RWPE2 (cell line): Measurements from ENCODE around the gene AUNIP.

Source experiments
- ATAC-seq: fragments of 200-7000 bp; cut with Tn5 transposase; 3 replicates; pipeline ENCODE4 v1.9.1; 2021; ENCODE audit warnings: low read depth
- DNase-seq: peaks from one replicate; pipeline ENCODE4 v3.0.0-alpha.2; 2020; ENCODE audit warnings: low spot score
- H3K27ac ChIP-seq: fragments of 450-650 bp; 2 replicates; pipeline ENCODE4 v1.5.1; 2017; ENCODE audit warnings: mild to moderate bottlenecking; ENCODE audit not compliant: poor library complexity, severe bottlenecking
- H3K27me3 ChIP-seq: fragments of 250-450 bp; sonication (Bioruptor Pico); 2 replicates; pipeline ENCODE4 v1.5.1; 2021; ENCODE audit warnings: mild to moderate bottlenecking, moderate library complexity; ENCODE audit not compliant: insufficient read depth, poor library complexity, severe bottlenecking
- H3K36me3 ChIP-seq: fragments of 250-450 bp; sonication (Bioruptor Pico); 2 replicates; pipeline ENCODE4 v1.5.1; 2020; ENCODE audit warnings: low read depth, mild to moderate bottlenecking, moderate library complexity
- H3K4me1 ChIP-seq: fragments of 250-450 bp; sonication (Bioruptor Pico); 2 replicates; pipeline ENCODE4 v1.5.1; 2021; ENCODE audit warnings: mild to moderate bottlenecking, moderate library complexity; ENCODE audit not compliant: insufficient read depth, poor library complexity, severe bottlenecking
- H3K4me3 ChIP-seq: fragments of 250-450 bp; sonication (Bioruptor Pico); 2 replicates; pipeline ENCODE4 v1.5.1; 2021; ENCODE audit warnings: mild to moderate bottlenecking, moderate library complexity; ENCODE audit not compliant: severe bottlenecking
- H3K9me3 ChIP-seq: fragments of 250-450 bp; sonication (Bioruptor Pico); 2 replicates; pipeline ENCODE4 v1.5.1; 2021; ENCODE audit warnings: mild to moderate bottlenecking, moderate library complexity; ENCODE audit not compliant: severe bottlenecking
- CTCF ChIP-seq: fragments of 450-650 bp; IDR thresholded peaks from one replicate; pipeline ENCODE4 v1.5.1; 2017; ENCODE audit warnings: mild to moderate bottlenecking, moderate library complexity; ENCODE audit not compliant: poor library complexity, severe bottlenecking

The AUNIP gene

GRCh38 chr1:25804964-25805862 lies 54.0 kb downstream of the AUNIP start:
- ATAC-seq: no peak
- no peak for DNase-seq
- H3K9me3 ChIP-seq: peaks cover 3% of the 10 kb centered on the region
- no peak overlapping the region for H3K27ac ChIP-seq
- peaks cover 13% of the 10 kb centered on the region for H3K36me3 ChIP-seq
- TF ChIP-seq CTCF: no peak
- H3K4me3 ChIP-seq: no peak overlapping the region
- no peaks in the 10 kb centered on the region for H3K27me3 ChIP-seq
- no peaks in the 10 kb centered on the region for H3K4me1 ChIP-seq

- Histone ChIP-seq H3K4me3 (no peak overlapping the region), H3K4me1 (no peaks in the 10 kb centered on the region), H3K9me3 (peaks cover 3% of the 10 kb centered on the region), H3K27me3 (no peaks in the 10 kb centered on the region), H3K36me3 (peaks cover 13% of the 10 kb centered on the region), H3K27ac (no peak overlapping the region)
- ATAC-seq (peak; percentile 30; the same call in 1 of the 3 replicates), DNase-seq (no peak)
- no peak for TF ChIP-seq CTCF
These were observed 54.9 kb downstream of the AUNIP start for GRCh38 chr1:25804244-25804963.

GRCh38 chr1:25803368-25803767 lies 55.9 kb downstream of the AUNIP start:
- Histone ChIP-seq H3K9me3 (peaks cover 3% of the 10 kb centered on the region), H3K4me3 (no peak overlapping the region), H3K4me1 (no peaks in the 10 kb centered on the region), H3K27ac (no peak overlapping the region), H3K36me3 (peaks cover 13% of the 10 kb centered on the region), H3K27me3 (no peaks in the 10 kb centered on the region)
- no peak for ATAC-seq
- TF ChIP-seq CTCF: no peak
- no peak for DNase-seq

GRCh38 chr1:25802915-25803314 lies 56.3 kb downstream of the AUNIP start:
- H3K4me3 ChIP-seq: no peak overlapping the region
- ATAC-seq (no peak), DNase-seq (no peak)
- H3K27me3 ChIP-seq: no peaks in the 10 kb centered on the region
- no peak for TF ChIP-seq CTCF
- peaks cover 3% of the 10 kb centered on the region for H3K9me3 ChIP-seq
- H3K4me1 ChIP-seq: no peaks in the 10 kb centered on the region
- H3K36me3 ChIP-seq: peaks cover 13% of the 10 kb centered on the region
- H3K27ac ChIP-seq: no peak overlapping the region
